Activated CD8-positive, alpha-beta T cell treated with anti-CD3 and anti-CD28 coated beads for 36 hours (primary cell): Measurements from ENCODE around the gene PVALEF. TPM values are rescaled to one million over a fixed set of nuclear protein-coding genes. Genes with fewer than 3 reads are reported as not detected.

Source experiments
- ATAC-seq: fragments of 200-7000 bp; cut with Tn5 transposase; one replicate; pipeline ENCODE4 v1.10.0; 2021; ENCODE audit warnings: mild to moderate bottlenecking, moderate library complexity
- CTCF ChIA-PET: fragments of 350-600 bp; sonication (Branson Sonifier 250); formaldehyde crosslinking; loops from one replicate; lab custom pipeline; 2021; ENCODE audit warnings: antibody characterized with exemption; lab: Charles Lee
- POLR2A ChIA-PET: fragments of 350-600 bp; sonication (Branson Sonifier 250); formaldehyde crosslinking; loops from one replicate; lab custom pipeline; 2021; ENCODE audit warnings: antibody characterized with exemption; lab: Charles Lee
- DNase-seq: peaks from one replicate; pipeline ENCODE4 v3.0.0-alpha.2; 2020
- H3K27ac Mint-ChIP-seq: one replicate; pipeline ENCODE4 v1.8.0; 2021; ENCODE audit warnings: mild to moderate bottlenecking, mixed read lengths
- H3K27me3 Mint-ChIP-seq: one replicate; pipeline ENCODE4 v1.8.0; 2021; ENCODE audit warnings: mixed read lengths
- H3K36me3 Mint-ChIP-seq: one replicate; pipeline ENCODE4 v1.8.0; 2021; ENCODE audit warnings: low read depth, mixed read lengths
- H3K4me1 Mint-ChIP-seq: one replicate; pipeline ENCODE4 v1.8.0; 2021; ENCODE audit warnings: low read depth, mixed read lengths
- H3K4me3 Mint-ChIP-seq: one replicate; pipeline ENCODE4 v1.8.0; 2021; ENCODE audit warnings: mild to moderate bottlenecking, moderate library complexity, mixed read lengths
- H3K9me3 Mint-ChIP-seq: one replicate; pipeline ENCODE4 v1.8.0; 2021; ENCODE audit warnings: mixed read lengths
- CTCF ChIP-seq: fragments of 200-600 bp; IDR thresholded peaks from one replicate; pipeline ENCODE4 v1.8.0; 2022; ENCODE audit warnings: antibody characterized with exemption, mild to moderate bottlenecking
- intact Hi-C: fragments of 100-400 bp; cut with micrococcal nuclease; formaldehyde crosslinking; loops from one replicate; pipeline ENCODE4 v1.10.0; 2022
- total RNA-seq, 2 experiments: library from RNA; stranded (reverse); gene quantifications; one replicate each; pipeline ENCODE4 v1.2.3, GENCODE V29; 2021

PVALEF gene
- total RNA-seq, 2 experiments from 2014 or later, result not detected

GRCh38 chr17:81129289-81129688 lies 36.0 kb upstream of the PVALEF start:
- H3K27ac Mint-ChIP-seq, result no peak overlapping the region

GRCh38 chr17:81129711-81130367 lies 35.5 kb upstream of the PVALEF start:
- Mint-ChIP-seq H3K27ac (no peak overlapping the region), H3K27me3 (no peaks in the 10 kb centered on the region), H3K36me3 (no peaks in the 10 kb centered on the region), H3K4me3 (no peak overlapping the region), H3K4me1 (no peaks in the 10 kb centered on the region), H3K9me3 (no peaks in the 10 kb centered on the region)
- POLR2A ChIA-PET, result interaction anchor here (1.3 kb wide), 1 partner anchor 10 kb away, joined by 3 read pairs; no protein-coding TSS in a partner anchor
- no peak for TF ChIP-seq CTCF
- intact Hi-C loops, result no loop called here
- ATAC-seq, result no peak
- DNase-seq, result no peak
- CTCF ChIA-PET, result interaction anchor here (1.4 kb wide), 1 partner anchor 107 kb away, joined by 3 read pairs; no protein-coding TSS in a partner anchor

More at GRCh38 chr17:81129289-81129688, 36.0 kb upstream of the PVALEF start:
- Mint-ChIP-seq H3K36me3 (no peaks in the 10 kb centered on the region), H3K4me1 (no peaks in the 10 kb centered on the region), H3K9me3 (no peaks in the 10 kb centered on the region), H3K4me3 (no peak overlapping the region), H3K27me3 (no peaks in the 10 kb centered on the region)
- POLR2A ChIA-PET, result interaction anchor here (1.3 kb wide), 1 partner anchor 10 kb away, joined by 3 read pairs; no protein-coding TSS in a partner anchor
- CTCF ChIA-PET, result interaction anchor here (1.4 kb wide), 1 partner anchor 106 kb away, joined by 3 read pairs; no protein-coding TSS in a partner anchor
- no peak for DNase-seq
- no peak for TF ChIP-seq CTCF
- intact Hi-C loops, result no loop called here
- no peak for ATAC-seq

DNA sequence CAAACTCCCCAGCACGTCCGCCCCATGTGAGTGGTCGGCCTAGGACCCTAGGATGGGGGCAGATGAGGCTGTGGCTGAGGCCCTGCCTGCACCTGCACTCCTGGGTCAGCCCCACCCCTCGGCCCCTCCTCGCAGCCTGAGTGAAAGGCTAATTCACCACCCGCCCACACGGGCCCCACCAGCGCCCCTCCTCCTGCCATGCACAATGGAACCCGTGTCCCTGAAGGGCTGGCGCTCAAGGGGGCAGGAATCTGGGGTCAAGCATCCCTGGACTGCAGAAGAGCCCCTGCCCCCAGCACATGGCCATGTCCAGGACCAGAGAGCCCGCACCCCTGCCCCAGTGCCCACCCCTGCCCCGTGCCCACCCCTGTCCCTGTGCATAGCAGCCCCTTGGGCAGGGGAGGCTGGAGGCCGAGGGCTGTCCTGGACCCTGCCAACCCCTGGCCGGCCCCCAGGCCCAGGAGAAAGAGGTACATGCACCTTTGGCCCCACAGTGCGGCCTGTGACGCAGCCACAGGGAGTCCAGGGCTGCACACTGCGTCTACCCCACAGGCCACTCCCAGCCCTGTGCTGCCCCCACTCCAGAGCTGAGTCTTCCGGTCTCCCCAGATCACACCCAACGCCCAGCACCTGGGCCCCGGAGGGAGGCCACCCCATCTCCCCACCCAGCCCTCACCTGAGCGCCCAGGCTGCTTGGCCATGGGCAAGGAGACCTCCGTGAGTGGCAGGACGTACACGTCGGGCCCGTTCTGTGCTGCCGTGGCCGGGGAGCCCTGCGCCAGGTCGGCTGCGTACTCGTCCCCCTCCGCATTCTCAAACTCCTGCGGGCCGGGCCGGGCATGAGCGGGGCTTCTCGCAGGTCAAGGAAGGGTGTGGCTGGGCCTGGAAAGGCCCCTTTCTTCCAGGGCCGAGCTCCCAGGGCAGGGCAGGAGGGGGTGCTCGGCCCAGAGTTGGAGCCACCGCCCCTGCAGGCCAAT lies 34.6 kb upstream of the PVALEF start:
- Mint-ChIP-seq H3K9me3 (no peaks in the 10 kb centered on the region), H3K36me3 (no peaks in the 10 kb centered on the region), H3K4me1 (no peaks in the 10 kb centered on the region), H3K27ac (no peak overlapping the region), H3K4me3 (no peak overlapping the region), H3K27me3 (no peaks in the 10 kb centered on the region)
- TF ChIP-seq CTCF, result no peak
- POLR2A ChIA-PET, result no interaction called here
- CTCF ChIA-PET, result interaction anchor here (0.7 to 1.4 kb wide), 2 partner anchors 108 to 310 kb away, joined by 3 read pairs; no protein-coding TSS in a partner anchor
- ATAC-seq, result no peak
- no peak for DNase-seq
- intact Hi-C loops, result no loop called here

- POLR2A ChIA-PET, result interaction anchor here (0.6 kb wide), 1 partner anchor 44 kb away, joined by 3 read pairs; no protein-coding TSS in a partner anchor
- no peak overlapping the region for H3K4me3 Mint-ChIP-seq
- DNase-seq, result no peak
- no peaks in the 10 kb centered on the region for H3K36me3 Mint-ChIP-seq
- no peaks in the 10 kb centered on the region for H3K4me1 Mint-ChIP-seq
- intact Hi-C loops, result no loop called here
- H3K27me3 Mint-ChIP-seq, result no peaks in the 10 kb centered on the region
- H3K9me3 Mint-ChIP-seq, result no peaks in the 10 kb centered on the region
- CTCF ChIA-PET, result interaction anchor here (0.7 kb wide), 1 partner anchor 309 kb away, joined by 3 read pairs; no protein-coding TSS in a partner anchor
- H3K27ac Mint-ChIP-seq, result no peak overlapping the region
- TF ChIP-seq CTCF, result no peak
- ATAC-seq, result no peak
These were observed 33.7 kb upstream of the PVALEF start for GRCh38 chr17:81131486-81132196.
